Activated T-helper 17 cell treated with anti-CD3 and anti-CD28 coated beads, Interleukin-2, amount 50 U/mL, for 72 hours (primary cell): ENCODE results near the gene ZNF775. TPM values are rescaled to one million over a fixed set of nuclear protein-coding genes. Genes with fewer than 3 reads are reported as not detected.
A peak's percentile ranks its signal among the peaks of the same experiment; 100 is the strongest.

Experiments
- ATAC-seq: fragments of 150-1000 bp; cut with Tn5 transposase; replicated peaks from 2 replicates; pipeline ENCODE4 v1.10.0; 2021; ENCODE audit warnings: mild to moderate bottlenecking, moderate library complexity
- H3K27ac Mint-ChIP-seq: one replicate; pipeline ENCODE4 v1.8.0; 2022; ENCODE audit warnings: mixed read lengths
- H3K27me3 Mint-ChIP-seq: one replicate; pipeline ENCODE4 v1.8.0; 2022; ENCODE audit warnings: mixed read lengths
- H3K36me3 Mint-ChIP-seq: one replicate; pipeline ENCODE4 v1.8.0; 2022; ENCODE audit warnings: low read depth, mild to moderate bottlenecking, mixed read lengths
- H3K4me1 Mint-ChIP-seq: one replicate; pipeline ENCODE4 v1.8.0; 2022; ENCODE audit warnings: mixed read lengths
- H3K4me3 Mint-ChIP-seq: one replicate; pipeline ENCODE4 v1.8.0; 2022; ENCODE audit warnings: mild to moderate bottlenecking, mixed read lengths
- H3K9me3 Mint-ChIP-seq: one replicate; pipeline ENCODE4 v1.8.0; 2022; ENCODE audit warnings: mixed read lengths
- total RNA-seq, 2 donors: library from RNA; stranded (reverse); gene quantifications; one replicate each; pipeline ENCODE4 v1.2.3, GENCODE V29; 2022

ZNF775 gene
- total RNA-seq, 2 donors from 2014 or later = 2.5 to 3.2 TPM

- Mint-ChIP-seq H3K27ac (no peak overlapping the region), H3K27me3 (no peaks in the 10 kb centered on the region), H3K36me3 (no peaks in the 10 kb centered on the region), H3K9me3 (no peaks in the 10 kb centered on the region), H3K4me3 (no peak overlapping the region), H3K4me1 (no peaks in the 10 kb centered on the region)
- no peak for ATAC-seq
Observed at GRCh38 chr7:150390205-150390604, 11.1 kb downstream of the ZNF775 start.

- Mint-ChIP-seq H3K27me3 (no peaks in the 10 kb centered on the region), H3K4me3 (no peak overlapping the region), H3K36me3 (no peaks in the 10 kb centered on the region), H3K27ac (no peak overlapping the region), H3K9me3 (no peaks in the 10 kb centered on the region), H3K4me1 (no peaks in the 10 kb centered on the region)
- no peak for ATAC-seq
Observed at GRCh38 chr7:150393325-150393724, 14.2 kb downstream of the ZNF775 start.

DNA sequence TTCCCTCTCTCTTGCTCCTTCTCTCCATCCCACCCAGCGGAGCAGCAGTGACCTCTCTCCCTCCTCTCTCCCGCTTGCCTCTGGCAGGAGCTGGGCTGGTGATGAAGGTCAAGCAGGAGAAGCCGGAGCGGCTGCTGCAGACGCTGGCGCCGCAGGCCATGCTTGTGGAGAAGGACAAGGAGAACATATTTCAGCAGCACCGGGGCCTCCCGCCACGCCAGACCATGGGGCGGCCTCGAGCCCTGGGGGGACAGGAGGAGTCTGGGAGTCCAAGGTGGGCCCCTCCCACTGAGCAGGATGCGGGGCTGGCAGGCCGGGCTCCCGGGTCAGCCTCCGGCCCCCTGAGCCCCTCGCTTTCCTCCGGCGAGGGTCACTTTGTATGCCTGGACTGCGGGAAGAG lies 17.3 kb downstream of the ZNF775 start:
- Mint-ChIP-seq H3K27ac (no peak overlapping the region), H3K4me1 (no peaks in the 10 kb centered on the region), H3K4me3 (no peak overlapping the region), H3K36me3 (no peaks in the 10 kb centered on the region), H3K27me3 (no peaks in the 10 kb centered on the region), H3K9me3 (no peaks in the 10 kb centered on the region)
- ATAC-seq = no peak

GRCh38 chr7:150396851-150397260 lies 17.7 kb downstream of the ZNF775 start:
- no peak for ATAC-seq
- Mint-ChIP-seq H3K4me3 (no peak overlapping the region), H3K27me3 (no peaks in the 10 kb centered on the region), H3K27ac (no peak overlapping the region), H3K4me1 (no peaks in the 10 kb centered on the region), H3K36me3 (no peaks in the 10 kb centered on the region), H3K9me3 (no peaks in the 10 kb centered on the region)

DNA sequence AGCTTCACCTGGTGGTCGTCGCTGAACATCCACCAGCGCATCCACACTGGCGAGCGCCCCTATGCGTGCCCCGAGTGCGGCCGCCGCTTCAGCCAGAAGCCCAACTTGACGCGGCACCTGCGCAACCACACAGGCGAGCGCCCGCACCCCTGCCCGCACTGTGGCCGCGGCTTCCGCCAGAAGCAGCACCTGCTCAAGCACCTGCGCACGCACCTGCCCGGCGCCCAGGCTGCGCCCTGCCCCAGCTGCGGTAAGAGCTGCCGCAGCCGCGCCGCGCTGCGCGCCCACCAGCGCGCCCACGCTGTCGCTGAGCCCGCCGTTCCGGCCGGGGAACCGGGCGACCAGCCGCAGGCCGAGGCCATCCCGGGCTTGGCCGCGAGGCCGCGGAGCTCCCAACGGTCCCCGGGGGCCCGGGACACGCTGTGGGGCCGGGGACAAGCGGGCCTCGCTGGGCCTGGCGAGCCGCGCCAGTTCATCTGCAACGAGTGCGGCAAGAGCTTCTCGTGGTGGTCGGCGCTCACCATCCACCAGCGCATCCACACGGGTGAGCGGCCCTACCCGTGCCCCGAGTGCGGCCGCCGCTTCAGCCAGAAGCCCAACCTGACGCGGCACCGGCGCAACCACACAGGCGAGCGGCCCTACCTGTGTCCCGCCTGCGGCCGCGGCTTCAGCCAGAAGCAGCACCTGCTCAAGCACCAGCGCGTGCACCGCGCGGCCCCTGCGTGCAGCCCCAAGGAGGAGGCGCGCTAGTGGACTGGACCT lies 18.4 kb downstream of the ZNF775 start:
- Mint-ChIP-seq H3K4me1 (no peaks in the 10 kb centered on the region), H3K36me3 (no peaks in the 10 kb centered on the region), H3K4me3 (no peak overlapping the region), H3K27me3 (no peaks in the 10 kb centered on the region), H3K9me3 (no peaks in the 10 kb centered on the region), H3K27ac (no peak overlapping the region)
- ATAC-seq = no peak

DNA sequence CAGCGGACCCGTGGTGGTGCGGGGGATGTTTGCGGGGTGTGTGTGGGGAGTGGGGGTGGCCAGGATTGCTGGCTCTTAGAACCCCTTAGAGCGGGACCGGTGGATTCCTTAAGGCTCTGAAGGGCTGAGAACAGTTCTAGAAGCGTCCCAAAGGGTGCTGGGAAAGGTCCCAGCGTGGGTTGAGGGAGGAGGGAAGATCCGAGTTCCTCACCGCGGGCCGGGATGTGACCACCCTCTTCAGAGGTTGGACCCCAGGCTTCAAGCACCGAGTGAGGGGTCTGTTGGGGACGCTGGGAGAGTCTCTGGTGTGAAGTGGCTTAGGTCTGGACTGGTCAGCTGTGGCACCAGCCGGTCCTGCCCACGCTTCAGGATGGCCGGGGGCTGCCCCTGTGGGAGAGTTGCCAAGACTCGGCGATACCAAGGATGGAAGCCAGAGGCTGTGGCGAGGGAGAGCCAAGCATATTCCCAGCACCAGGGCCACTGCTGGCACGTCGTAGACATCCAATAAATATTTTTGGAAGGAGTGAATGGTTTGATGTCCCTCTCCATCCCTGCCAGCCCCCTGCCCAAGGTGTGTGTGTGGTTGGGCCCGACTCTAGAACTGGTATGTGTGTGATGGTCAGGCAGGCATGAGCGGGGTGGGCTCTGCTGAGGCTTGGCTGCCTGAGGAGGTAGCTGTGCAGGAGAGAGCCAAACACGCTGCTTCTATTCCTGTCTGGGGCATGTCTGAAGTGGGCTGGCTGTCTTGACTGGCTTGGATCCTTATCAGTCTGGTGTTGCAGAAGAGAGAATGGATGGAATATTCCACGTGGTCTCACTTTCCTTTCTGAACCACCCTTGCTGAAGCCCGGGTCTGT lies 19.2 kb downstream of the ZNF775 start:
- no peaks in the 10 kb centered on the region for H3K9me3 Mint-ChIP-seq
- no peaks in the 10 kb centered on the region for H3K36me3 Mint-ChIP-seq
- no peak overlapping the region for H3K4me3 Mint-ChIP-seq
- ATAC-seq = no peak
- H3K4me1 Mint-ChIP-seq = no peaks in the 10 kb centered on the region
- H3K27me3 Mint-ChIP-seq = no peaks in the 10 kb centered on the region
- no peak overlapping the region for H3K27ac Mint-ChIP-seq

DNA sequence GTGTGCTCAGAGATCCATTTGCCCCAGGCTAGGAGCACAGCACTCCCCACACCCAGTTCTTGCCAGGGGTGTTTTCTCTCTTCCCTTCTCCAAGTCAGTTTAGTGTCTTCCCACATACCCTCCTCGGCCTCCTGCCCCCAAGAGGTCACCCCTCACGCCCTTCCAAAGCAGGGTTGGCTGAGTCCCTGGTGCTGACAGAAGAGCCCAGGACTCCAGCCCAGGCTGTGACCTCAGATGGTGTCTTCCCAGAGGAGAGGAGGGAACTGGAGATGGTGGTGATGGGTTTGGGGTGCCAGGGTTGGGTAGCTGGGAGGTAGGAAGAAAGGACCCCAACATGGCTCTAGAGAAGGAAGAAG lies 19.8 kb downstream of the ZNF775 start:
- Mint-ChIP-seq H3K27me3 (no peaks in the 10 kb centered on the region), H3K4me1 (no peaks in the 10 kb centered on the region), H3K27ac (no peak overlapping the region), H3K4me3 (no peak overlapping the region), H3K36me3 (no peaks in the 10 kb centered on the region), H3K9me3 (no peaks in the 10 kb centered on the region)
- ATAC-seq = no peak

GRCh38 chr7:150399421-150400007 lies 20.4 kb downstream of the ZNF775 start:
- Mint-ChIP-seq H3K4me1 (peaks cover 5% of the 10 kb centered on the region), H3K4me3 (no peak overlapping the region), H3K36me3 (no peaks in the 10 kb centered on the region), H3K27ac (no peak overlapping the region), H3K9me3 (no peaks in the 10 kb centered on the region), H3K27me3 (no peaks in the 10 kb centered on the region)
- ATAC-seq = no peak

DNA sequence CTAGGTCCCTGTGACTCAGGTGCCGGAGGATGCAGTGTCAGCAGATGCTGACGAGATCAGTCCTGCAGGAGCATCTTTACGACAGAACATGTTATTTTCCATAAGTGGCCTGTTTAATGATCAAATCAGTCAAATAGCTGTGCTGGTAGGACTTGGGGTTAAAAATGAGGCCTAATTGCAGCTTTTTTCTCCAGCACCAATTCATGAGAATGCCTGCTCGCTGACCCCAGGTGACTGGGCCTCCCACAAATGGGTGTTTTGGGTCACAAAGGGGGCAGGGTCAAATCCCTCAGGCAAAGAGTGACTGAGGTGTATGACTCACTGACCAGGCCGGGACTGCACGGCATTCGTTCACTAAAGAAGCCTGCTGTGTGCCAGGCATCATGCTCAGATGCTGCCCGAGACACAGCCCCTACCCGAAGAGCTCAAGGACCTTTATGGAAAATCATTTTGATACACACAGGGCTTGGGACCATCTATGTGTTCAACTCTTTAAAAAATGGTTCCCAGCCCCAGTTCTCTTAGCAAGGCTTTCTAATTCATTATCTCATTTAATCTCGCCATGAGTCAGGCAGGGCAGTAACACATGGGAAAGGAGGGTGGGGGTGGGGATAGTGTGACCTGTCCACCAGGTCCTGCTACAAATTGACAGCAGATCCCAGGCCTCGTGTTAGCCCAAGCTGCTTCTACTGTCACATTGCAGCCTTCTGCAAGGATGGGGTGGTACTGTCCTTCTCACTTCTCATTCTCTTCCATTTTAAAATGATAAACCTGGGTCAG lies 21.1 kb downstream of the ZNF775 start:
- Mint-ChIP-seq H3K4me1 (peaks cover 7% of the 10 kb centered on the region), H3K36me3 (no peaks in the 10 kb centered on the region), H3K4me3 (no peak overlapping the region), H3K27me3 (no peaks in the 10 kb centered on the region), H3K27ac (no peak overlapping the region), H3K9me3 (no peaks in the 10 kb centered on the region)
- peak; percentile 58 for ATAC-seq

- H3K4me3 Mint-ChIP-seq = no peak overlapping the region
- no peaks in the 10 kb centered on the region for H3K9me3 Mint-ChIP-seq
- no peaks in the 10 kb centered on the region for H3K36me3 Mint-ChIP-seq
- peaks cover 12% of the 10 kb centered on the region for H3K4me1 Mint-ChIP-seq
- H3K27me3 Mint-ChIP-seq = no peaks in the 10 kb centered on the region
- no peak overlapping the region for H3K27ac Mint-ChIP-seq
- ATAC-seq = no peak
Observed at GRCh38 chr7:150400788-150401423, 21.8 kb downstream of the ZNF775 start.

- ATAC-seq = no peak
- Mint-ChIP-seq H3K4me1 (peaks cover 17% of the 10 kb centered on the region), H3K9me3 (no peaks in the 10 kb centered on the region), H3K4me3 (no peak overlapping the region), H3K36me3 (no peaks in the 10 kb centered on the region), H3K27ac (no peak overlapping the region), H3K27me3 (no peaks in the 10 kb centered on the region)
Observed at GRCh38 chr7:150401424-150401790, 22.3 kb downstream of the ZNF775 start.

DNA sequence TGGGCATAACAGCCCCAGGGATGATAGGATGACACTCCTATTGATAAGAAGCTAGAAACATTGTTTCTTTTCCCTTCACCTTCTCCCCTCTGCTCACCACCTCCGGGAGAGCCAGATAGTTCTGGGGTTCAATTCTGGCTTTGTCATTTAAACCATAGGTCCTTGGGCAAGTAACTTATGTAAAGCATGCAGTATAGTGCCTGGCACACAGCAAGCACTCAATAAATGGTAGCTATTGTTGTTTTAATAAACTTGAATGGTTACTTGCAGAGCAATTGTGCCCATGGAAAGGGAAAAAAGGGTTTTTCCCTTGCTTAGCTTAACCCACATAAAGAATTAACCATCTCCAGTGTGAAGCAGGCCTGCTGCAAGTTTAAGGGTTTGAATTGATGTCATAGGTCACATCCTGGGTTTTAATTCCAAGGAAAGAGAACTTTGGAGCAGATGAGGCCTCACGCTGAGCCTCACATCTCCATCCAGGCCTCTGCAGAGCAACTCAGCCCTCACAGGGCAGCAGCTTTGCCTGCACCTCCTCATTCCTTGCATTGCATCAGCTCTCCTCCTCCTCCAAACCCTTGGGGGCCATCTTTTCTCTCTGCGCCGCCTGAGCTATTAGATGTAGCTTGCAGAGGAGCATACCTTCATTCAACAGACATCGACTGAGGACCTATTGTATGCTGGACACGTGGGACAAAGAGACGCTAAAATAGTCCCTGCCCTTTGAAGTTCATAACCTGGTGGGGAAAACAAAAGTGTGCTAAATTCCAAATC lies 22.9 kb downstream of the ZNF775 start:
- H3K36me3 Mint-ChIP-seq = peaks cover 3% of the 10 kb centered on the region
- H3K4me1 Mint-ChIP-seq = peaks cover 23% of the 10 kb centered on the region
- H3K27ac Mint-ChIP-seq = no peak overlapping the region
- H3K4me3 Mint-ChIP-seq = no peak overlapping the region
- no peaks in the 10 kb centered on the region for H3K27me3 Mint-ChIP-seq
- no peaks in the 10 kb centered on the region for H3K9me3 Mint-ChIP-seq
- no peak for ATAC-seq

DNA sequence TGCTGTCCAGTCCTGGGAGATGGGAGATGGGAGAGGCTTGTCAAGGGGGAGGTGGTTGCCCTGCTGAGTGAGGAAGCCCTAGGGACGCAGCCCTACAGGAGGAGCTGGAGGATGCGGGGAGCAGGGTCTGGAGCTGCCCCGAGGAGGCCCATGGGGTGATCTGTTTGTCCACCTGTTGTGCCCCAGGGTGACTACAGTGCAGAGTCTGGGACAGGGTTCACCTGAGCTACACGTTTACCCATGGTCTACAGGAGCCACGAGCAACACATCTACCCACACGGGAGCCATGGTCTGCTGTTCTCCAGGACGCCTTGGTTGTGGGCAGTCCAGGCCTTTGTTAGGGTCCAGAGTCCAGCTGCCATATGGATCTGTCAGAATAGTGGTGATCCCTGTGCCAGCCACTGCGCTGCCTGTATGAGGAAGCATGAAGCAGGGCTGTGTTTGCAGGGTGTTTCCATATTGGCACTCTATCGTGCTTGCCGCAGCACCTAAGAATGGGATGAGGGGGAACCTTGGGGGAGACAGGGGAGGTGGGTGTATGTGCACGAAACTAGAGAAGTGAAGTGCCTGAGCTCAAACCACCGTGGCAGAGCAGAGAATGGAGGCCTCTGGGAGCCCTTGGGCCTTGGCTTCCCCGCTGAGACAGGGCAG lies 23.7 kb downstream of the ZNF775 start:
- no peak for ATAC-seq
- no peak overlapping the region for H3K4me3 Mint-ChIP-seq
- H3K27me3 Mint-ChIP-seq = no peaks in the 10 kb centered on the region
- H3K4me1 Mint-ChIP-seq = peaks cover 26% of the 10 kb centered on the region
- peaks cover 5% of the 10 kb centered on the region for H3K36me3 Mint-ChIP-seq
- no peak overlapping the region for H3K27ac Mint-ChIP-seq
- H3K9me3 Mint-ChIP-seq = no peaks in the 10 kb centered on the region
